Measurements from ENCODE around the gene EOGT. TPM values are rescaled to one million over a fixed set of nuclear protein-coding genes. Genes with fewer than 3 reads are reported as not detected.

The EOGT gene
- total RNA-seq, 2 experiments from 2014 or later, result 5.9 to 10.8 TPM

- Histone ChIP-seq H3K36me3 (ENCODE audit: insufficient read depth, low read length) (no peaks in the 10 kb centered on the region), H3K27ac (ENCODE audit: low read depth, low read length, poor library complexity, severe bottlenecking) (no peak overlapping the region), H4K20me1 (ENCODE audit: insufficient read depth, low read length) (no peaks in the 10 kb centered on the region), H3K9me3 (ENCODE audit: low read length) (no peaks in the 10 kb centered on the region), H2AFZ (ENCODE audit: low read length) (no peak overlapping the region), H3K9me2 (ENCODE audit: insufficient read depth, low read length) (no peaks in the 10 kb centered on the region), H3K4me2 (ENCODE audit: low read length) (no peak overlapping the region), H3K79me2 (ENCODE audit: insufficient read depth, low read depth, low read length) (no peaks in the 10 kb centered on the region), H3K4me1 (ENCODE audit: insufficient read depth, low read length, poor library complexity, severe bottlenecking) (no peaks in the 10 kb centered on the region), H3K4me3 (ENCODE audit: low read depth, low read length, poor library complexity, severe bottlenecking) (no peak overlapping the region)
- intact Hi-C loops (cut with micrococcal nuclease; ENCODE audit: unreplicated experiment), result no loop called here
- POLR2A ChIA-PET, result no interaction called here
- BruUV-seq (replicated peaks), result no TSS peak
- TF ChIP-seq CTCF (conservative IDR thresholded peaks at IDR 0.05; ENCODE audit: low read length), result no peak
- TF ChIP-seq EZH2phosphoT487 (IDR thresholded peaks at IDR 0.05; ENCODE audit: borderline replicate concordance, low read depth, low read length), result no peak
- DNase-seq (ENCODE audit: low spot score), result no peak
- CTCF ChIA-PET (ENCODE audit: unreplicated experiment), result no interaction called here
Observed at GRCh38 chr3:68964694-68965093, 48.8 kb downstream of the EOGT start.

GRCh38 chr3:68963891-68964290 is 49.6 kb downstream of the EOGT start:
- no peaks in the 10 kb centered on the region for H4K20me1 ChIP-seq (ENCODE audit: insufficient read depth, low read length)
- ChIA-PET CTCF (ENCODE audit: unreplicated experiment) (no interaction called here), POLR2A (no interaction called here)
- TF ChIP-seq CTCF (conservative IDR thresholded peaks at IDR 0.05; ENCODE audit: low read length), result no peak
- no peak for TF ChIP-seq EZH2phosphoT487 (IDR thresholded peaks at IDR 0.05; ENCODE audit: borderline replicate concordance, low read depth, low read length)
- no peaks in the 10 kb centered on the region for H3K4me1 ChIP-seq (ENCODE audit: insufficient read depth, low read length, poor library complexity, severe bottlenecking)
- H3K36me3 ChIP-seq (ENCODE audit: insufficient read depth, low read length), result no peaks in the 10 kb centered on the region
- no peaks in the 10 kb centered on the region for H3K9me3 ChIP-seq (ENCODE audit: low read length)
- no peaks in the 10 kb centered on the region for H3K9me2 ChIP-seq (ENCODE audit: insufficient read depth, low read length)
- BruUV-seq (replicated peaks), result no TSS peak
- intact Hi-C loops (cut with micrococcal nuclease; ENCODE audit: unreplicated experiment), result no loop called here
- no peak overlapping the region for H3K4me2 ChIP-seq (ENCODE audit: low read length)
- H3K27ac ChIP-seq (ENCODE audit: low read depth, low read length, poor library complexity, severe bottlenecking), result no peak overlapping the region
- no peak overlapping the region for H2AFZ ChIP-seq (ENCODE audit: low read length)
- no peak overlapping the region for H3K4me3 ChIP-seq (ENCODE audit: low read depth, low read length, poor library complexity, severe bottlenecking)
- DNase-seq (ENCODE audit: low spot score), result no peak
- H3K79me2 ChIP-seq (ENCODE audit: insufficient read depth, low read depth, low read length), result no peaks in the 10 kb centered on the region

GRCh38 chr3:68963376-68963775 is 50.1 kb downstream of the EOGT start:
- Histone ChIP-seq H3K9me2 (ENCODE audit: insufficient read depth, low read length) (no peaks in the 10 kb centered on the region), H3K4me2 (ENCODE audit: low read length) (no peak overlapping the region), H3K9me3 (ENCODE audit: low read length) (no peaks in the 10 kb centered on the region), H2AFZ (ENCODE audit: low read length) (no peak overlapping the region), H4K20me1 (ENCODE audit: insufficient read depth, low read length) (no peaks in the 10 kb centered on the region), H3K79me2 (ENCODE audit: insufficient read depth, low read depth, low read length) (no peaks in the 10 kb centered on the region), H3K36me3 (ENCODE audit: insufficient read depth, low read length) (no peaks in the 10 kb centered on the region), H3K4me3 (ENCODE audit: low read depth, low read length, poor library complexity, severe bottlenecking) (no peak overlapping the region), H3K27ac (ENCODE audit: low read depth, low read length, poor library complexity, severe bottlenecking) (no peak overlapping the region), H3K4me1 (ENCODE audit: insufficient read depth, low read length, poor library complexity, severe bottlenecking) (no peaks in the 10 kb centered on the region)
- BruUV-seq (replicated peaks), result no TSS peak
- POLR2A ChIA-PET, result no interaction called here
- no peak for DNase-seq (ENCODE audit: low spot score)
- CTCF ChIA-PET (ENCODE audit: unreplicated experiment), result no interaction called here
- intact Hi-C loops (cut with micrococcal nuclease; ENCODE audit: unreplicated experiment), result no loop called here
- no peak for TF ChIP-seq CTCF (conservative IDR thresholded peaks at IDR 0.05; ENCODE audit: low read length)
- TF ChIP-seq EZH2phosphoT487 (IDR thresholded peaks at IDR 0.05; ENCODE audit: borderline replicate concordance, low read depth, low read length), result no peak
